Body of pancreas (tissue), 4 donors: ENCODE data around the gene NCR1.

Experiments used
- CTCF ChIP-seq, 7 experiments: fragments of 450-650 bp in 4 of 7; fragments of 200-600 bp in 3 of 7; sonication (generic) in 3 of 7; IDR thresholded peaks; one replicate each; pipeline ENCODE4 v1.5.1; 2016 to 2019; ENCODE audit warnings: antibody characterized with exemption in 7 of 7
- POLR2A ChIP-seq, 3 donors: fragments of 450-650 bp; IDR thresholded peaks; one replicate each; pipeline ENCODE4 v1.6.1; 2016; ENCODE audit warnings: antibody characterized with exemption in 3 of 3, mild to moderate bottlenecking in 2 of 3

GRCh38 chr19:54873990-54874389 is 32.0 kb upstream of the NCR1 start, which contains the start of gene FCAR:
- no peak for TF ChIP-seq CTCF (IDR thresholded peaks at IDR 0.05)
- TF ChIP-seq POLR2A (IDR thresholded peaks at IDR 0.05) = no peak
